ENCODE results near the gene AKR1C8. TPM values are rescaled to one million over a fixed set of nuclear protein-coding genes. Genes with fewer than 3 reads are reported as not detected.

The AKR1C8 gene
- total and polyA plus RNA-seq, 9 of the 15 experiments (the other 6 are each of a cell fraction or from before 2014, with no cell fraction given), result 0.03 to 0.29 (median 0.08) TPM

DNA sequence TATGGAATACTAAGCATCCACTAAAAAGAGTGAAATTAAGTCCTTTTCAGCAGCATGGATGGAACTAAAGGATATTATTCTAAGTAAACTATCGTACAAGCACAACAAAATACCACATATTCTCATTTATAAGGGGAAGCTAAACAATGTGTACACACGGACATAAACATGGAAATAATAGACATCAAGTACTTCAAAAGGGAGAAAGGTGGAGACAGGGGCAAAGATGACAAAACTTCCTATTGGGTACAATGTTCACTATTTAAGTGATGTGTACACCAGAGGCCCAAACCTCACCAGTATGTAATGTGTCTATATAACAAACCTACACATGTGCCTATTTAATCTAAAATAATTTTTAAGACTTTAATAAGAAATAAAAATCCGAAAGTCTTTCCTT, 9.5 kb upstream of the AKR1C8 start:
- DNase-seq (ENCODE audit: extremely low read depth in 1 of 4, low spot score in 3 of 4), result no peak
- no peaks in the 10 kb centered on the region for H3K79me2 ChIP-seq (ENCODE audit: control insufficient read depth, insufficient read depth, low read length)
- ATAC-seq, result no peak
- no peaks in the 10 kb centered on the region for H3K9me1 ChIP-seq (ENCODE audit: control insufficient read depth, insufficient read depth, low read length)
- no peaks in the 10 kb centered on the region; a peak in 1 of 5 replicates for H3K4me1 ChIP-seq (replicated peaks in 1 of 2; ENCODE audit: control insufficient read depth in 2 of 2, insufficient read depth in 2 of 2, low read length in 2 of 2)
- H3K9me3 ChIP-seq (replicated peaks; ENCODE audit: control insufficient read depth, insufficient read depth, low read depth, low read length), result no peaks in the 10 kb centered on the region
- H3K27me3 ChIP-seq (ENCODE audit: control insufficient read depth in 2 of 2, insufficient read depth in 2 of 2, low read length in 2 of 2), result no peaks in the 10 kb centered on the region
- no peak overlapping the region for H3K4me2 ChIP-seq (ENCODE audit: insufficient read depth, low read length)
- no peak overlapping the region for H2AFZ ChIP-seq (ENCODE audit: low read depth, low read length)
- 32% methylated on average over 3 of the region's 3 CpGs for WGBS (ENCODE audit: insufficient coverage, low coverage, missing lambda C conversion rate)
- in situ Hi-C loops (cut with MboI), result no loop called here
- H3K9ac ChIP-seq (ENCODE audit: insufficient read depth in 1 of 2, low read depth in 2 of 2, low read length in 2 of 2), result no peak overlapping the region
- TF ChIP-seq ASH1L (IDR thresholded peaks at IDR 0.05; ENCODE audit: borderline replicate concordance, low read depth, partially characterized antibody), result no peak
- no peak for TF ChIP-seq ZNF224 (CRISPR knock-in tag; IDR thresholded peaks at IDR 0.05)
- no peak for TF ChIP-seq ELK1 (CRISPR knock-in tag; IDR thresholded peaks at IDR 0.05)
- TF ChIP-seq, protein P1, sequence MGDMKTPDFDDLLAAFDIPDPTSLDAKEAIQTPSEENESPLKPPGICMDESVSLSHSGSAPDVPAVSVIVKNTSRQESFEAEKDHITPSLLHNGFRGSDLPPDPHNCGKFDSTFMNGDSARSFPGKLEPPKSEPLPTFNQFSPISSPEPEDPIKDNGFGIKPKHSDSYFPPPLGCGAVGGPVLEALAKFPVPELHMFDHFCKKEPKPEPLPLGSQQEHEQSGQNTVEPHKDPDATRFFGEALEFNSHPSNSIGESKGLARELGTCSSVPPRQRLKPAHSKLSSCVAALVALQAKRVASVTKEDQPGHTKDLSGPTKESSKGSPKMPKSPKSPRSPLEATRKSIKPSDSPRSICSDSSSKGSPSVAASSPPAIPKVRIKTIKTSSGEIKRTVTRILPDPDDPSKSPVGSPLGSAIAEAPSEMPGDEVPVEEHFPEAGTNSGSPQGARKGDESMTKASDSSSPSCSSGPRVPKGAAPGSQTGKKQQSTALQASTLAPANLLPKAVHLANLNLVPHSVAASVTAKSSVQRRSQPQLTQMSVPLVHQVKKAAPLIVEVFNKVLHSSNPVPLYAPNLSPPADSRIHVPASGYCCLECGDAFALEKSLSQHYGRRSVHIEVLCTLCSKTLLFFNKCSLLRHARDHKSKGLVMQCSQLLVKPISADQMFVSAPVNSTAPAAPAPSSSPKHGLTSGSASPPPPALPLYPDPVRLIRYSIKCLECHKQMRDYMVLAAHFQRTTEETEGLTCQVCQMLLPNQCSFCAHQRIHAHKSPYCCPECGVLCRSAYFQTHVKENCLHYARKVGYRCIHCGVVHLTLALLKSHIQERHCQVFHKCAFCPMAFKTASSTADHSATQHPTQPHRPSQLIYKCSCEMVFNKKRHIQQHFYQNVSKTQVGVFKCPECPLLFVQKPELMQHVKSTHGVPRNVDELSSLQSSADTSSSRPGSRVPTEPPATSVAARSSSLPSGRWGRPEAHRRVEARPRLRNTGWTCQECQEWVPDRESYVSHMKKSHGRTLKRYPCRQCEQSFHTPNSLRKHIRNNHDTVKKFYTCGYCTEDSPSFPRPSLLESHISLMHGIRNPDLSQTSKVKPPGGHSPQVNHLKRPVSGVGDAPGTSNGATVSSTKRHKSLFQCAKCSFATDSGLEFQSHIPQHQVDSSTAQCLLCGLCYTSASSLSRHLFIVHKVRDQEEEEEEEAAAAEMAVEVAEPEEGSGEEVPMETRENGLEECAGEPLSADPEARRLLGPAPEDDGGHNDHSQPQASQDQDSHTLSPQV (IDR thresholded peaks at IDR 0.05), result no peak
- no peak for TF ChIP-seq ZBTB9 (CRISPR knock-in tag; IDR thresholded peaks at IDR 0.05)
- TF ChIP-seq MAZ (CRISPR knock-in tag; conservative IDR thresholded peaks at IDR 0.05 in 1 of 2, IDR thresholded peaks at IDR 0.05 in 1 of 2), result no peak
- no peak for TF ChIP-seq E2F6 (IDR thresholded peaks at IDR 0.05; ENCODE audit: borderline replicate concordance in 1 of 2, extremely low read depth in 1 of 2, insufficient read depth in 1 of 2, insufficient read length in 1 of 2, low read depth in 1 of 2, low read length in 1 of 2, poor library complexity in 1 of 2, severe bottlenecking in 1 of 2)
- TF ChIP-seq ZEB2 (IDR thresholded peaks at IDR 0.05), result no peak
- no peak for TF ChIP-seq ZSCAN29 (IDR thresholded peaks at IDR 0.05)
- ChIA-PET POLR2A (interaction anchor here (0.6 to 0.8 kb wide), 2 partner anchors 10 to 369 kb away, joined by 4 read pairs; no protein-coding TSS in a partner anchor), CTCF (ENCODE audit: low intra/inter-chr PET ratio) (no interaction called here)
- no peak overlapping the region for H3K4me3 ChIP-seq
- intact Hi-C loops (cut with micrococcal nuclease), result no loop called here
- no peaks in the 10 kb centered on the region for H3K36me3 ChIP-seq (ENCODE audit: control insufficient read depth, insufficient read depth, low read length)
- no TSS peak for BruUV-seq (replicated peaks)
- FAIRE-seq, result no peak
- no peak overlapping the region for H3K27ac ChIP-seq (ENCODE audit: extremely low read depth, low read depth, low read length)
- H4K20me1 ChIP-seq (replicated peaks; ENCODE audit: control insufficient read depth, insufficient read depth, low read length), result no peaks in the 10 kb centered on the region

All from K562 (cell line).